GM12872 (cell line): ENCODE results near the gene MEGF10.

Experiments used
- CTCF ChIP-seq: IDR thresholded peaks from 3 replicates; pipeline ENCODE4 v1.5.1; 2011; ENCODE audit warnings: low read depth, mild to moderate bottlenecking, low read length, moderate library complexity; ENCODE audit not compliant: insufficient read depth

Gene MEGF10

GRCh38 chr5:127352068-127352467 lies 61.5 kb downstream of the MEGF10 start:
- TF ChIP-seq CTCF = no peak

- no peak for TF ChIP-seq CTCF
Measured at GRCh38 chr5:127353327-127353726, 62.7 kb downstream of the MEGF10 start.

GRCh38 chr5:127353796-127354195 lies 63.2 kb downstream of the MEGF10 start:
- no peak for TF ChIP-seq CTCF

- no peak for TF ChIP-seq CTCF
Measured at GRCh38 chr5:127355337-127355736, 64.7 kb downstream of the MEGF10 start.

GRCh38 chr5:127358284-127358683 lies 67.7 kb downstream of the MEGF10 start:
- no peak for TF ChIP-seq CTCF

GRCh38 chr5:127358740-127359139 lies 68.1 kb downstream of the MEGF10 start:
- no peak for TF ChIP-seq CTCF

- no peak for TF ChIP-seq CTCF
Measured at GRCh38 chr5:127359502-127359901, 68.9 kb downstream of the MEGF10 start.

GRCh38 chr5:127363403-127363802 lies 72.8 kb downstream of the MEGF10 start:
- no peak for TF ChIP-seq CTCF
